ENCODE measurements around the gene SPATA9.
"Not testable (repeated sequence)": the region's sequence is repeated elsewhere in the genome, so short reads cannot be mapped to it uniquely, and the experiment has no call there.

The SPATA9 gene

GRCh38 chr5:95715799-95716461 is 33.1 kb upstream of the SPATA9 start:
- no peak for FAIRE-seq

DNA sequence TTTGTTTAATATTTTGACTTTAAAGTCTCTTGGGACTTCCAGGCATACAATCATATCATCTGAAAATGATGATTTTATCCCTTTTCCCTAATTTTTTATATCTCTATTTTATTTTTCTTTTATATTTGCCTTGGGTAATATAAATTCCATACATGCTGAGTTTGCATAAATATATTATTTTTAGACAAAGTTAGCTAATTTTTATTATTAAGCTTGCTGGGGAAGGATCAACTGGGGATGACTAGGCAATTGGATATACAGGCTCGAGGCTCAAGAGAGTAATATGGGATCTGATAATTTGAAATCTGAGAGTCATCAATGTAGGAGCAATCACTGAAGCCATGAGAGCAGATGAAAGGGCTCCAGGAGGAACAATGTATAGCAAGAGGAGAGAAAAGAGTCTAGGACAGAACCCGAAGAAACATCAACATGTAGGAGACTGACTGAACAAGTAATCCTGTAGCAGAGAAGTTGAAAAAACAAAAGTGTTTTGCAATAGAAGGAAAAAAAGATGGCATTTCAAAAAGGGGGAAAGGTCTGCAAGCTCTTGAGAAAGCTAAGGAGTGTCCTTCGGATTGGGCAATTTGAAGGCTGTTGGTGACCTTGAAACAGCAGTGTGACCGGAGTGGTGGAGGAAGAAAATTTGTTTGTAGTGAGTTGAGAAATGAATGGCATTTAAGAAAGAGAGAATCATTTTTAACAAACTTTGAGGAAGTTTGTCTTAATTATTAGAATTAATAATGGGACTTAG is 31.3 kb upstream of the SPATA9 start:
- FAIRE-seq, result no peak

GRCh38 chr5:95713246-95713645 is 30.5 kb upstream of the SPATA9 start:
- FAIRE-seq, result not testable (repeated sequence)

- no peak for FAIRE-seq
These were observed 29.7 kb upstream of the SPATA9 start for GRCh38 chr5:95712347-95712958.

DNA sequence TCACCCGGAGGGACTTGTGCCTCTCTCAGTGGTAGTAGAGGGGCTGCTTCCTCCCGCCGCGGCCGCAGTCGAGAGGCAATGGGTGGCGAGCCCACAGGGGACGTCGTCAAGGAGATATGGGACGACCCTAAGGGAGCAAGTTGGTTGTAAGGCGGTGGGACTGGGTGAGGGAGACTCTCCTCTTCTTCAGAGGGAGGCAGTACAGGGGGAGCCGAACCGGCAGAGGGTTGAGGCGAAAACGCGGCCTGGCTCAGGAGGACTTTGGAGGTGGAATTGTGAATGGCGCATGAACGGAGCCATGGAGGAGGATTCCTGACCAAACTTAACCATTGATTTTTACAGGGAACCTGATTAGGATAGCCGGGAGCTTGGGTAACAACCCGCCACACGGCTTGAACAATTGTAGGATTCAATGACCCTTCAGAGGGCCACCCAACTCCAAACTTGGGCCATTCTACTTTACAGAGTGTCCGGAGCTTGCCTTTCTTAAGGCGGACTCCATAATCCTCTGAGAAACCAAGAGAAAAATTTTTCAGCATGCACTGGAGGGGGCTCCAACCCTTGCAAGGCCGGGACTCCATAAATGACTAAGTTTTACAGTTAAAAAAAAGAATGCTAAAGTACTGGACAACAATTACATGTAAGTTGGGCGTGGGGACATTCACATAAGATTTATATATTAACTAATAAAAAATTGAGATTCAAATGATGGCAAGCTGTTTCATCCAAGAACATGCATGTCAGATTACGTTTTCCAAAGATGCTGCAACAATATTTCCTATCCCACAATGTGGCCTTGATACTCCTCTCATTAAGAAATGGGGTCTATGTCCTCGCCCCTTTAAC is 28.9 kb upstream of the SPATA9 start:
- FAIRE-seq, result no peak

DNA sequence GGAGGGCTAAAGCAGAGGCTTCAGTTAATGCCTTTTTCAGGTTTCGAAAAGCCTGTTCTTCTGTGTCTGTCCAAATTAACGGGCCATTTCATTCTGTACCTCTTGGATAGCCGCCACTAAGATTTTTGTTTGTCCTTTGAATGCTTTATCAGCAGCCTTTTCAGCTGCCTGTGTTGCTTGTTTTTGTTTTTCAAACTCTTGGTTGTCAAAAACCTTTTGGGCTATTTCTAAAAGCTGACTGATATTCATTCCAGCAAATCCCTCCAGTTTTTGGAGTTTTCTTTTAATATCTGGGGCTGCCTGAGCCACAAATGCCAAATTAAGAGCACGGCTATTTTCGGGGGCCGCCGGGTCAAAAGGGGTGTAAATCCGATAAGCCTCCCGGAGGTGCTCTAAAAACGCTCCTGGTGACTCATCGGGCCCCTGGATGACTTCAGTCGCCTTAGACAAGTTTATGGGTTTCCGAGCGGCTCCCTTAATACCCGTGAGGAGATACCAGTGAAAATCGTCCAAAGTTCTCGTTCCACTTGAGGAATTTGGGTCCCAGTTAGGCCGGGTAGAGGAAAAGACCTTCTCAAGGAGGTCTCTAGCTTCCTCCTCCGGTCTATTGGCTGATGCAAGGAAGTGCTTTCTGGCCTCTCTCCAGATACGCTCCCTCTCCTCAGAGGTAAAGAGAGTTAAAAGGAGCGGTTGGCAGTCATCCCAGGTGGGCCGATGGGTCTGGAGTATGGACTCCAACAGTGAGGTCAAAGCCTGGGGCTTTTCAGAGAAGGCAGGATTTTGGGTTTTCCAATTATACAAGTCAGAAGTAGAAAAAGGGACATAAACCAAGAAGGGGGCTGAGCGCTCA is 28.1 kb upstream of the SPATA9 start:
- FAIRE-seq, result not testable (repeated sequence)

- no peak for FAIRE-seq
These were observed 27.3 kb upstream of the SPATA9 start for GRCh38 chr5:95709967-95710650.

GRCh38 chr5:95708876-95709275 is 26.1 kb upstream of the SPATA9 start:
- no peak for FAIRE-seq

- not testable (repeated sequence) for FAIRE-seq
These were observed 24.9 kb upstream of the SPATA9 start for GRCh38 chr5:95707534-95708188.

- FAIRE-seq, result no peak
These were observed 24.3 kb upstream of the SPATA9 start for GRCh38 chr5:95707055-95707454.

DNA sequence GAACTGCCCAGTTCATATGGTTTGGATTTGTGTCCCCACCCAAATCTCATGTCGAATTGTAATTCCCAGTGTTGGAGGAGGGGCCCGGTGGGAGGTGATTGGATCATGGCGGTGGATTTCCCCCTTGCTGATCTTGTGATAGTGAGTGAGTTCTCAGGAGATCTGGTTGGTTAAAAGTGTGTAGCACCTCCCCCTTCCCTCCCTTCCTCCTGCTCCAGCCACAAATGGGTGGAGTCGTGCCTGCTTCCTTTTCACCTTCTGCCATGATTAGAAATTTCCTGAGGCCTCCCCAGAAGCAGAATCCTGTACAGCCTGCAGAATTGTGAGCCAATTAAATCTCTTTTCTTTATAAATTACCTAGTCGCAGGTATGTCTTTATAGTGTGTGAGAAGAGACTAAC is 23.4 kb upstream of the SPATA9 start:
- FAIRE-seq, result not testable (repeated sequence)

DNA sequence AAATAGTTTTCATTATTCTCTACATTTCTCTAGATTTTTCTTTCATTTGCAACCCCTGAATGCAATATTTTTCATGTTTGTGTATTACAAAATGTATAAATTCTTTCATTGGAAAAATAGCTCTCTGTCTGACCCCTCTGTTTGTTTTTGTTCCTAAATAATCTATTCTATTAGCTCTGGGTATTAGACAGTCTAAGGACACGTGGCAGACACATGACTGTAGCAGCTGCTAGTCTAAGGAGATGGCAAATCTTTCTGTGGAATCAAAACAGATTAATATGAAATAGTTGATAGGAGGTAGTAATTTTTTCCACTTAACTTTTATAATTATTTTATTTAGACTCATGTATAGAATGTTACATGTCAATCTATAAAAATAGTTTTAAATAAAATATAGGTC is 21.4 kb upstream of the SPATA9 start:
- no peak for FAIRE-seq

GRCh38 chr5:95701074-95701473 is 18.3 kb upstream of the SPATA9 start:
- no peak for FAIRE-seq

- no peak for FAIRE-seq
These were observed 16.5 kb upstream of the SPATA9 start for GRCh38 chr5:95699337-95699736.

DNA sequence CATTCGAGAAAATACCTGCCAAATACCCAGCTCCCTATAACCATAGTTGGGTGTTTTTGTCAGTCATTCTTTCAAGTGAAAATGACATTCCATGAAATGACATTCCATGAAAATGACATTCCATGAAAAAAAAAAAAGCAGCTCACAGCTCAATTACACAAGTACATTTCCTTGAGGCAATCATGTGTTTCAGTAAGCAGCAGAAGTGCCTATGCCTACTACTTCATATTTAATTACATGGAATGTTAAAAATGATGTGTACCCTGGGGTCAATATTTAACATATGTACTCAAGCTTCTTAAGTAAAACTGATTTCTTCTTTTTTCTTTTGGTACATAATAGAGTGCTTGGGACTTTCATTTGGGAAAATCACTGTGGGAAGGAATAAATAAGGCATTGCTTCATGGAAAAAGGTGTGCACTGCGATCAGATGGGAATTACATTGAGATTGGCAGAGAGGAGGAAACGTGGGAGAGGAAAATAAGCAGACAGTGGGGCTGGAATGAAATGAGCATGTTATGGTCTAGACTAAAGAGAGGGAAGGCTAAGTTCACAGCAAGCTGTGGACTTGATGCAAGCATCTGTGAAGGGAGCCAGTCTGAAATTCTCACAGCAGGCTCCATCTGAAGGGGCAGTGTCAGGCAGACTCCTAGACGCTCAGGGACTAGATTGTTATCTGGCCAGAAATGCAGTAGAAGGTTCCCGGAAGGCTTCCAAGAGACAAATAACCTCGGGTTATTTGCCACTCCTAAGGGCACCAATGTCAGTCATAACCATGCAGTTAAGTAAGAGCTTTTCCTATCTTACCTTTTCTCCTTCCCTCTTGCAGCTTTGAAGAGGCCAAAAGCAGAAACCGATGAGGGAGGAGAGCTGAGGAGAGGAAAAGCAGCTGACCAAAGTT is 15.2 kb upstream of the SPATA9 start:
- FAIRE-seq, result no peak

DNA sequence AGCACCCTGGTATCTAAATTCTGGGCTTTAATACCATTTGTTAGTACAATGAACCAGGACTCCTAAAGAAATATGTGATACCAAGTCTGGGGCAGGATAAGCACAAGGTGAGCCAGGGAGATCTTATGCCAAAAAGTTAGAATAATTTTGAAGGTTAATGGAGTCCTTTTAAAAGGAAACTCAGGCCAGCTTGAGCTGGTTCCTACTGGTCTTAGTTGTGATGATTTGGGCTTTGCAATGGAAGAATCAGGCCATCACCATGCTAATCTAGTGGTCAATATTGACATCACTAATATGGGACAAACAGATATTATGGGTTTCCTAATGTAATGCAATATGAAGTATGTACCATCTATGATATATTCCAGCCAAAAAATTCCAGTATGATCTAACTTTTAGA is 7.5 kb upstream of the SPATA9 start:
- no peak for FAIRE-seq

GRCh38 chr5:95689680-95690079 is 6.9 kb upstream of the SPATA9 start:
- FAIRE-seq, result no peak

DNA sequence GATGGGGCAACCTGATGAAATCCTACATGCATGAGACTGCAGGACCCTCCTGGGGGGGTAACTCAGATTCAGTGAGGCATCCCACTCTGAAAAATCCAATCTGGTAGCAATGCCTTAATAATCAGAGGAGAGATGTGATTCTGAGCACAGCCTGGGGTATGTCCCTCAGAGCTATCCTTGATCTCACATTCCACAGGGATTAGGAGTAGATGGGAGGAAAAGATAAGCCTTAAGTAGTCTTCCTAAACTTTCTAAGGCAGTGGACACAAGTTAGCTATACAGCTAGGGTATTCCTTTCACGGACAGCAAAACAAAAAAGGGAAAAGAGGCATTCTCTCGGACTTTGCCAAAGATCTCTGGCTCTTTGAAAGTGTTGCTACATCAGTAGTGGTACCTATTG is 3.9 kb upstream of the SPATA9 start:
- no peak for FAIRE-seq

DNA sequence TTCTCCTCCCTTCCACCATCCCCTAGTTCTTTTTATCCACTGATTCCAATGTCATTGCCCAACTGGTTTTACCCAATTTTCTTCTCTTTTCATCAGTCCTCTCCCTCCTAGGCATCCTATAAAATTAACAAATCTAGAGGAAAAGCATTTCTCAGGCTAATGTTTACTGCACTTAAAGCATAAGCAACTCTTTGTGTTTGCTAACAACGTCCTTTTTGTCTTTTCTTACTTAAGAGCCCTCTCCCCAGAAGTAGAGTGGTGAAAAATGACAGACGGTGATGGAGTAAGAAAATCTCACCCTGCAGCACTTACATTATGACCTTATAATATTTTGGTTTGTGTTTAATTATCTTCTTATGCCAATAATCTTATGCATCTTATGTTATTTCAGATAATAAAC is 1.6 kb upstream of the SPATA9 start:
- FAIRE-seq, result no peak

- FAIRE-seq, result no peak
These were observed 9.7 kb downstream of the SPATA9 start for GRCh38 chr5:95673081-95673480.
